Activated T-cell treated with anti-CD3 and anti-CD28 coated beads, Interleukin-2, amount 50 U/mL, for 4 hours (primary cell): ENCODE measurements around the gene TAF1A. TPM values are rescaled to one million over a fixed set of nuclear protein-coding genes. Genes with fewer than 3 reads are reported as not detected.

Experiments used
- ATAC-seq, 2 donors: fragments of 200-7000 bp; cut with Tn5 transposase; one replicate each; pipeline ENCODE4 v1.10.0; 2021
- DNase-seq: peaks from one replicate; pipeline ENCODE4 v3.0.0-alpha.2; 2020
- H3K27me3 Mint-ChIP-seq: one replicate; pipeline ENCODE4 v1.8.0; 2021; ENCODE audit warnings: low read depth, mixed read lengths
- H3K36me3 Mint-ChIP-seq: one replicate; pipeline ENCODE4 v1.8.0; 2022; ENCODE audit warnings: mixed read lengths; ENCODE audit not compliant: insufficient read depth
- H3K4me1 Mint-ChIP-seq: one replicate; pipeline ENCODE4 v1.8.0; 2021; ENCODE audit warnings: low read depth, mixed read lengths
- H3K4me3 Mint-ChIP-seq: one replicate; pipeline ENCODE4 v1.8.0; 2021; ENCODE audit warnings: mild to moderate bottlenecking, moderate library complexity, mixed read lengths
- H3K9me3 Mint-ChIP-seq: one replicate; pipeline ENCODE4 v1.8.0; 2021; ENCODE audit warnings: mixed read lengths
- total RNA-seq, 3 donors: library from RNA; stranded (reverse); gene quantifications; one replicate each; pipeline ENCODE4 v1.2.1, GENCODE V29; 2021

Gene TAF1A
- total RNA-seq, 3 donors from 2014 or later, result 24.8 to 34.3 (median 30.8) TPM

DNA sequence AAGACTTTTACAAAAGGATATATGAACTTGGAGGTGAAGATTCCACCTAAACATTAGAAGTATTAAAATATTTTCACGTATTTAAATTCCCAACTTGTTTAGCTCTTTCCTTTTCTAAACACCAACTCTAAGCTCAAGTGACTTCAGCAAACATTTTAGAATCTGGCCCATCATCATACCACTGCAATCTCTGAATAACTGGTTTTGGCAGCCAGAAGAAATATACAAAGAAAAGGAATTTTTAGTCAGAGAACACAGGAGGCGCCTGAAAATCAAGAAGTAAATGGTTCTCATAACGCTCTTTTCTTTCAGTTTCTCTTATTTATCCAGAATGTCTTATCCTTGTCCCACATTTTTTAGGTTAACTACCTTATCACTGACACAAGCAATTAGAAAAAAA lies 10.4 kb downstream of the TAF1A start:
- no peak for DNase-seq
- Mint-ChIP-seq H3K4me1 (peaks cover 13% of the 10 kb centered on the region), H3K9me3 (no peaks in the 10 kb centered on the region), H3K4me3 (no peak overlapping the region), H3K27me3 (no peaks in the 10 kb centered on the region), H3K36me3 (peaks cover 61% of the 10 kb centered on the region)
- ATAC-seq, result no peak

DNA sequence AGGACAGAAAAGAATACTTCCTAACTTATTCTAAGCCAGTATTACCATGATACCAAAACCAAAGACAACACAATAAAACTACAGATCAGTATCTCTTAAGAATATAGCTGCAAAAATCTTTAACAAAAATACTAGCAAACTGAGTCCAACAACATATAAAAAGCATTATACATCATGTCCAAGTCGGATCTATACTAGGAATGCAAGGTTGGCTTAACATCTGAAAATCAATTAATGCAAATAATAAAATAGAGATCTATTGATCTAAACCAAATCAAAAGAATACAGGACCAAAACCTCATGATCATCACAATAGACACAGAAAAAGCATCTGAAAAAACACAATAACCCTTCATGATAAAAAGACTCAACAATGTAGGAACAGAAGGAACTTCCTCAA lies 18.9 kb downstream of the TAF1A start:
- H3K9me3 Mint-ChIP-seq, result no peaks in the 10 kb centered on the region
- H3K4me3 Mint-ChIP-seq, result no peak overlapping the region
- DNase-seq (no peak), ATAC-seq (no peak)
- H3K36me3 Mint-ChIP-seq, result peaks cover 59% of the 10 kb centered on the region
- no peaks in the 10 kb centered on the region for H3K27me3 Mint-ChIP-seq
- H3K4me1 Mint-ChIP-seq, result no peaks in the 10 kb centered on the region

DNA sequence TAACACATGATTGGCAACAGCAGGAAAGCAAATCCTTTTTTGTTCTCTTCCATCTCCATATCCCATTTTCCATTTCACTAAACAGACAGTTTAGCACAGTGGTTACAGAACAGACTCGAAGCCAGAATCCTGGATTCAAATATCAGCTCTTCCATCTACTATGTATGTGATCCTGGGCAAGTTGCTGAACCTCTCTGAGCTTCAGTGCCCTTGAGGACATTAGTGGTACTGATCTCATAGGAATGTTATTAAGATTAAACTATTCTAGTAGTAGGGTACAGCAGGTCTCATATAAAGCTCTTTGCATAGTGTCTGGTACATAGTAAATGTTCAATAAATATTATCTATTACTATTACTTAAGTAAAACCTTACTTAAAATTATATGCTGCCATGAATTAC lies 28.1 kb downstream of the TAF1A start:
- Mint-ChIP-seq H3K36me3 (peaks cover 35% of the 10 kb centered on the region), H3K4me1 (no peaks in the 10 kb centered on the region), H3K4me3 (no peak overlapping the region), H3K9me3 (no peaks in the 10 kb centered on the region), H3K27me3 (no peaks in the 10 kb centered on the region)
- DNase-seq, result no peak
- no peak for ATAC-seq

DNA sequence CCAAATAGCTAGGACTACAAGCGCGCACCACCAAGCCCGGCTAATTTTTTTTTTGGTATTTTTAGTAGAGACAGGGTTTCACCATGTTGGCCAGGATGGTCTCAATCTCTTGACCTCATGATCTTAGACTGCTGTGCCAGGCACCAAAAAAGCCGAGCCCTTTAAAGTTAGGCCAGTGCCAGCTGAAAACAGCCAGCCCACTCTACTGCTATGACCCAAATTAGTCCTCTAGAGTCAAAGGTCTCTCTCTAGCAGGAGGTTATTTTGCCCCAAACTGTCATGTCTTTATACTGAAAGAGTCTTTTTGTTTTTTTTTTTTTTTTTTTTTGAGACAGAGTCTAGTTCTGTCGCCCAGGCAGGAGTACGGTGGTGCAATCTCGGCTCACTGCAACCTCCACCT lies 32.2 kb downstream of the TAF1A start:
- DNase-seq (no peak), ATAC-seq (no peak)
- H3K9me3 Mint-ChIP-seq, result no peaks in the 10 kb centered on the region
- no peak overlapping the region for H3K4me3 Mint-ChIP-seq
- H3K27me3 Mint-ChIP-seq, result no peaks in the 10 kb centered on the region
- peaks cover 48% of the 10 kb centered on the region for H3K36me3 Mint-ChIP-seq
- no peaks in the 10 kb centered on the region for H3K4me1 Mint-ChIP-seq

DNA sequence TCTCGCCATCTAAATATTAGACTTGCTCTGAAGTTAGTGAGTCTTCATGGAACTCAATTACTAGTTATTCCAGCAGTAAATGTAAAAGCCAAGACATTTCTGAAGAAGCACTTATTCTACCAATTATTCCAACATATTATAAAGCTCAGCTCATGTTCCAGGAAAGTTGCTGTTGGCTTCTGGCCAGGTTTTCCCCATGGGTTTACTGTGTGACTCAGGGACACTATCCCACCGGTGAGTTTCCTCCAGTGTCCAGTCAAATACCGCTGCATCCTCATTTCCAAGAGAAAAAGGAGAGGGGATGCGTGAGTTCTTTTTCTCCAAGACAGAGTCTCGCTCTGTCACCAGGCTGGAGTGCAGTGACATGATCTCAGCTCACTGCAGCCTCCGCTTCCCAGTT lies 32.6 kb downstream of the TAF1A start:
- Mint-ChIP-seq H3K27me3 (no peaks in the 10 kb centered on the region), H3K9me3 (no peaks in the 10 kb centered on the region), H3K36me3 (peaks cover 46% of the 10 kb centered on the region), H3K4me1 (no peaks in the 10 kb centered on the region), H3K4me3 (no peak overlapping the region)
- ATAC-seq, result no peak
- no peak for DNase-seq

DNA sequence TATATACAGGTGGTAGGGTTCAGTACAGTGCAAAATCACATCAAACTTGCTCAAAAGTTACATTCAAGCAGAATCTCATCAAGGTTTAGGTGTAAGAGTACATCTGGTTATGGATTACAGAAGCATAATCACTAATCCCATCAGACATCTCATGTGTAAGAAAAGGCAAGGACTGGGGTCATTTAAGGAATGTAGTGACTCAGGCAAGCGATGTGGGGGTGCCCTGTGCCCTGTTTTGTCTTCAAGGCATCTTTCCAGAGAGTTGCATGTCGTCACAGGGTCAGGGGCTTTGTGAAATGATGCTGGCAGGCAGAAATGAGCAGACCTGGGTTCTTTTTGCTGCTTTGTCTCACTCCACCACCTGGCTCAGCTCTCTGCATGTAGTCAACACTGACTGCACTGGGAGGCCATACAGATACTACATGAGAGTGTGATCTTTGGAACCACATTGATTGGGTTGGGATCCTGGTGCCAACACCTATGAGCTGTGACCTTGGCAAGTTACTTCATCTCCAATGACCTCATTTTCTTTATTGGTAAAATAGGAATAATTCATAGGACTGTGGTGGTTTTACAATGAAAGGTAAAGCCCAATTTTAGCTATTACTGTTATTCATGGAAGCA lies 33.6 kb downstream of the TAF1A start:
- Mint-ChIP-seq H3K36me3 (peaks cover 40% of the 10 kb centered on the region), H3K9me3 (no peaks in the 10 kb centered on the region), H3K27me3 (no peaks in the 10 kb centered on the region), H3K4me1 (no peaks in the 10 kb centered on the region), H3K4me3 (no peak overlapping the region)
- ATAC-seq, result no peak
- no peak for DNase-seq

DNA sequence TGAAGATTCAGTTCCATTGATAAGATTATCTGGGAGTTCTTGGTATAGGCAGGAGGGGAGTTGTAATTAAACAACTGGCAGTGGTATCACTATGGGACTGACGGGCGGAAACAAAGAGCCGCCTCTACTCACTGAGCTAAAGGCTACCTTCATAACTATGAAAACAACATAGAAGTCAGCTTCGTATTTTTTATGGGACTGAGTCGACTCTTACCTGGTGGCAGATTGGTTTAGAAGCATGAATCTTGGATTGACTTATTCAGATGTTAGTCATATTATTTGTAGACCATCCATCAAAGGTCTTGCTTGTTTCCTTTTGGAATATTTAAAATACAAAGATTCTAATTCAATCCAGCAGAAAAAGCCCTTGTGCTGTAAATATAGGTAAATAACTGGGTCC lies 35.6 kb downstream of the TAF1A start:
- no peak for ATAC-seq
- DNase-seq, result no peak
- H3K36me3 Mint-ChIP-seq, result peaks cover 29% of the 10 kb centered on the region
- no peaks in the 10 kb centered on the region for H3K4me1 Mint-ChIP-seq
- no peaks in the 10 kb centered on the region for H3K9me3 Mint-ChIP-seq
- H3K27me3 Mint-ChIP-seq, result no peaks in the 10 kb centered on the region
- H3K4me3 Mint-ChIP-seq, result no peak overlapping the region

DNA sequence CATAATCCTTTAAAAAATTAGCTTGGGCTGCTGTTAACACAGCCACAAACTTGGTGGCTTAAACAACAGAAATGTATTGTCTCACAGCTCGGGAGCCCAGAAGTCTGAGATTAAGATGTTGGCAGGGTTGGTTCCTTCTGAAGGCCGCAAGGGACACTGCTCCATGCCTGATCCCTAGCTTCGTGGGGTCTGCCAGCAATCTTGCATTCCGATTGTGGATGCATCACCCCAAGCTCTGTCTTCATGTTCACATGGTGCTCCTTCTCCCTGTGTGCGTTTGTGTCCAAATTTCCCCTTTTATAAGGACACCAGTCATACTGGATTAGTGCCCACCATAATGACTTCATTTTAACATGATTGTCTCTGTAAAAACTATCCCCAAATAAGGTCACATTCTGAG lies 36.9 kb downstream of the TAF1A start:
- Mint-ChIP-seq H3K4me3 (no peak overlapping the region), H3K36me3 (peaks cover 29% of the 10 kb centered on the region), H3K4me1 (no peaks in the 10 kb centered on the region), H3K9me3 (no peaks in the 10 kb centered on the region), H3K27me3 (no peaks in the 10 kb centered on the region)
- ATAC-seq (no peak), DNase-seq (no peak)

DNA sequence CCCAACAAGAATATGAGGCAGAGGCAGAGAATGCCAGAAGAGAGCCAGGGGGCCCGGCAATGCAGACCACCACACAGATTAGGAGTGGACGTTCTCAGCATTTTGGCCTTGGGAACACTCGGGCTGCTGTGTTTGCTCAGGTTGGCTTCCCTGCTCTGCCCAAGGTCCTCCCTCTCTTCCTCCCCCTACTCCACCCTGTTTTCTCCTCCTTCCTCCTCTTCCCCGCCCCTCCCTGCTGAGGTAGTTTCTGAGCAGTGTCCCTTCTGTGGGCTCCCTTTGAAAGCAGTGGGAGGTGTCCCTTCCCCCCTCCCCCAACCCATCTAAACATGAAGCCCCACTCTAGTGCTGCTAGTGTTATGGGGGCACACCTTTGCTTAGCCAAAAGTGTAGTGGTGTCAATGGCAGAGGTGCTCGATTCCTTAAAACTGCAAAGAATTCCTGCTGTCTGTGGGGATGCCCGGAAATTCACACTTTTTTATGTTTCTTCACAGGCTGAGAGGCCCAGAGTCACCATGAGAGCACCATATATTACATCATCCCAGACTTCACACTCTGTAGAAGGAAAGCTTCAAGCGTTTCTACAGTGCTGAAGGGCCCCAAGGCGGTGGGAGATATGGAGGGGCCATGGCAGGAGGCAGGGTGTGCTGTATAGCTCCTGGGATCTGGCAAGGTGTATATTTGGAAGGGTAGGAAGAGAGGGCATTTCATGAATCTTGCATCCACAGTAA lies 41.6 kb downstream of the TAF1A start, which contains the start of gene HHIPL2:
TSS of gene HHIPL2 (minus strand) at position 161 of the 728 bp plus-strand sequence. CDS start at position 101, 60 bp downstream.
- Mint-ChIP-seq H3K27me3 (peaks cover 13% of the 10 kb centered on the region), H3K4me1 (no peaks in the 10 kb centered on the region), H3K9me3 (no peaks in the 10 kb centered on the region), H3K4me3 (no peak within 1 kb of the TSS), H3K36me3 (peaks cover 1% of the 10 kb centered on the region)
- no peak for DNase-seq
- no peak for ATAC-seq

DNA sequence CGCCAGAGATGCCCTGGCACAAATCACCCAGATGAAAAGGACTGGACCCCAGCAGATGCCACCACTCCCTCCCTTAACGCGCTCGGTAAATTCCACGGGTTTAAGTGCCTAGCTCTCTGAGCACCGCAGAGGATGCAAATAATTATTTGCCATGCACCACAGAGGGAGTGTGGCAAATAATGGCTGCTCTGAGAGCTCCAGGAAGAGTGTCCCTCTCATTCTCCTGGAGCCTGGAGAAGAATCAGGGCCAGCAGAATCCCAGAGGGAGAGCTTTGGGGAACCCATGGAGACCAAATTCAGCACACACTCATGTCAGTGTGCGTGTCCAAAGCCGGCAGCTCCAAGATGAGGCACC lies 42.5 kb downstream of the TAF1A start:
- Mint-ChIP-seq H3K27me3 (peaks cover 15% of the 10 kb centered on the region), H3K4me3 (no peak overlapping the region), H3K4me1 (no peaks in the 10 kb centered on the region), H3K36me3 (peaks cover 1% of the 10 kb centered on the region), H3K9me3 (no peaks in the 10 kb centered on the region)
- DNase-seq (no peak), ATAC-seq (no peak)

DNA sequence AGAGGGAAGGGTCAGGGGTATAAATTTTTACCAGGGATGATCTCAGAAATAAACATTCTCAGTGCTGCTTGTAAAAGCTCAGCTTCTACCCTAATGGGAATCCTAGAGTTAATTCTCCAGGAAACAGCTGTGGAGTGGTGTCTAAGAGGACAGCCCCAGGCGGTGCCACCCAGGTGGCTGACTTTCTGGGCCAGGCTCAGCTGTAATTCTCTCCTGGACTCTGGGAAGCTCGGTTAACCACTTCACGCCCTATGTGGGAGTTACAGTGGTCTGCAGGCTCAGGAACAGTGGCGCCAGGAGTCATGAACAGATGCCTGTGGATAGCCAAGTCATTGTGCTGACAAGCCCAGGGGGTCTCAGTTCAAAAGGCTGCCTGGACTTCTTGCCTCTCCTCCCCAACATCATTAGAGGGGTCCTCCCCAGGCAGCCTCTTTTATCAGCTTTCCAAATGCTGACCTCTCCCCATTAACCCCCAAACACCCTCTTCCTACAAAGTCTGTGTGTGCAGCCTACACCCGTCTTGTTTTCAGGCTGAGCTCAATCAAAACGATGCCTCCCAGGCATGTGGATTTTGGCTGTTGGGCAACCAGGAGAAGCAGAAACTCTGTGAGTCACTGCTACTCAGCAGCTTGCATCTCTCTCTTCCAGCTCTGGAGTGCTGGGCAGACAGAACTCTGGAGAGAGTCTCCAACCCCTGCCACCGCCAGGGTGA lies 43.0 kb downstream of the TAF1A start:
- no peak for ATAC-seq
- H3K9me3 Mint-ChIP-seq, result no peaks in the 10 kb centered on the region

DNA sequence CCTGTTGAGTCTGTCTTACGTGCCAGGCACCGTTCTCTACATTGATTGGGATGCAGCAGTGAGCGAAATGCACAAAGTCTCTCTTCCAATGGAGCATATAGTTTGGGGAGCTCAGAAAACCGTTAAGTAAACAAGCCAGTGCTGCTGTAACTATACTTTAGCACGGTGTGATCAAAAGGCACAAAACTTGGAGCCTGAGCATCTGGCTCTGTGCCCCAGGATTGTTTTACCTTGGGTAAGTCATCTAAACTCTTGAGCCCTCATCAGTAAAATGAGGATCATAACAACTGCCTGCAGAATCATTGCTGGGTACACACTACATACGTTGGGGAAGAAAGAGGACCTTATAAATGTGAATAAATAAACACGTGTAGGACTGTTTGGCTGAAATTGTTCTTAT lies 43.6 kb downstream of the TAF1A start:
- Mint-ChIP-seq H3K9me3 (no peaks in the 10 kb centered on the region), H3K27me3 (peaks cover 15% of the 10 kb centered on the region), H3K4me1 (no peaks in the 10 kb centered on the region), H3K4me3 (no peak overlapping the region), H3K36me3 (no peaks in the 10 kb centered on the region)
- no peak for DNase-seq
- ATAC-seq, result no peak

More for the DNA sequence above, 43.0 kb downstream of the TAF1A start:
- Mint-ChIP-seq H3K36me3 (peaks cover under 1% of the 10 kb centered on the region), H3K4me1 (no peaks in the 10 kb centered on the region), H3K4me3 (no peak overlapping the region), H3K27me3 (peaks cover 15% of the 10 kb centered on the region)
- no peak for DNase-seq

DNA sequence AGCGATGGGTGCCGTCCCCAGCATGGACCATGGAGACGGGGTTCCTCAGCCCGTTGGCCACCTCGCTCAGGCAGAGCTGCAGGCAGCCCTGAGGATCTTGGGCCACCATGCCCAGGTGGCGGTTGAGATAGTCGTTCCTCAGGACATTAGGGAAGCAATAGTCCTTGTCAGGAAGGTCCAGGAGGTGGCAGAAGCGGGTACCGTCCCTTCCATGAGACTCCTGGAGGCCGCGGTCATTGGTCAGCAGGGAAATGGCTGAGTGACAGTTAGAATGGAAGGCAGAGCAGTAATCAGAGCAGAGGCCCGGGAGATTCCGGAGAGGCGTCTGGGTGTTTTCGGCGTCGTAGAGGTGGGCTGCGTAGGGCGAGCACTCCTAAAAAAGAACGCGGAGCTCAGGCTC lies 45.9 kb downstream of the TAF1A start:
- Mint-ChIP-seq H3K4me1 (no peaks in the 10 kb centered on the region), H3K9me3 (no peaks in the 10 kb centered on the region), H3K36me3 (no peaks in the 10 kb centered on the region), H3K27me3 (peaks cover 15% of the 10 kb centered on the region), H3K4me3 (no peak overlapping the region)
- ATAC-seq, result no peak
- no peak for DNase-seq

DNA sequence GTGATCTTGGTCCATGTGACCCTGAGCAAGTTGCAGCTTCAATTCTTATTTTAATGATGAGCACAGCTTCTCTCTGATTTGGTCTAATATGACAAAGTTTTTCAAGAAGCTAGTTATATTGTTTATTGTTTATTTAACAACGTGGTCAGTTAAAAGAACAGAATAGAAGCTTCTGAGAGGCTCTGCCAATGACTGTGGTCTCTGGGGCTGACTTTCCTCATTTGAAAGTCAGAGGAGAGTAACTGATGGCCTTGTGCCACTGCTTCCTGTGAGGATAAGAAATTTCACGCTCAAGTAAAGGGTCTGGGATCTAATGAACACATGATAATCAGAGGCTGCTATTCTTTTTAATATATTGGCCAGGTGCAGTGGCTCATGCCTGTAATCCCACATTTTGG lies 49.1 kb downstream of the TAF1A start:
- Mint-ChIP-seq H3K9me3 (no peaks in the 10 kb centered on the region), H3K4me1 (no peaks in the 10 kb centered on the region), H3K27me3 (peaks cover 11% of the 10 kb centered on the region), H3K4me3 (no peak overlapping the region), H3K36me3 (no peaks in the 10 kb centered on the region)
- no peak for ATAC-seq
- no peak for DNase-seq
